ENCODE data around the gene PADI3.

Gene PADI3

GRCh38 chr1:17306407-17306806 lies 57.5 kb downstream of the PADI3 start:
- DNase-seq (ENCODE audit: low read depth), result no peak
- H3K4me3 ChIP-seq (ENCODE audit: low read length), result no peak overlapping the region
- TF ChIP-seq CTCF (IDR thresholded peaks at IDR 0.05; ENCODE audit: insufficient read depth, low read depth, low read length, missing control alignments), result no peak

- H3K4me3 ChIP-seq (ENCODE audit: low read length), result no peak overlapping the region
- DNase-seq (ENCODE audit: low read depth), result no peak
- no peak for TF ChIP-seq CTCF (IDR thresholded peaks at IDR 0.05; ENCODE audit: insufficient read depth, low read depth, low read length, missing control alignments)
Measured at GRCh38 chr1:17306921-17307320, 58.0 kb downstream of the PADI3 start.

- no peak overlapping the region for H3K4me3 ChIP-seq (ENCODE audit: low read length)
- TF ChIP-seq CTCF (IDR thresholded peaks at IDR 0.05; ENCODE audit: insufficient read depth, low read depth, low read length, missing control alignments), result no peak
Measured at GRCh38 chr1:17307329-17307728, 58.4 kb downstream of the PADI3 start.

GRCh38 chr1:17307946-17308345 lies 59.0 kb downstream of the PADI3 start, which contains the start of gene PADI4:
Gene PADI4, plus strand, starts transcription at chr1:17308197. Its CDS starts 26 bp downstream, at chr1:17308223.
- TF ChIP-seq CTCF (IDR thresholded peaks at IDR 0.05; ENCODE audit: insufficient read depth, low read depth, low read length, missing control alignments), result no peak
- no peak within 1 kb of the TSS for H3K4me3 ChIP-seq (ENCODE audit: low read length)
- DNase-seq (ENCODE audit: low read depth), result no peak

More at GRCh38 chr1:17307329-17307728, 58.4 kb downstream of the PADI3 start:
- no peak for DNase-seq (ENCODE audit: low read depth)

- no peak for TF ChIP-seq CTCF (IDR thresholded peaks at IDR 0.05; ENCODE audit: insufficient read depth, low read depth, low read length, missing control alignments)
- H3K4me3 ChIP-seq (ENCODE audit: low read length), result no peak overlapping the region
Measured at GRCh38 chr1:17308593-17308992, 59.7 kb downstream of the PADI3 start.

GRCh38 chr1:17309426-17310067 lies 60.6 kb downstream of the PADI3 start:
- DNase-seq (ENCODE audit: low read depth), result peak; percentile 53
- no peak overlapping the region for H3K4me3 ChIP-seq (ENCODE audit: low read length)
- TF ChIP-seq CTCF (IDR thresholded peaks at IDR 0.05; ENCODE audit: insufficient read depth, low read depth, low read length, missing control alignments), result no peak

More at GRCh38 chr1:17308593-17308992, 59.7 kb downstream of the PADI3 start:
- no peak for DNase-seq (ENCODE audit: low read depth)

- TF ChIP-seq CTCF (IDR thresholded peaks at IDR 0.05; ENCODE audit: insufficient read depth, low read depth, low read length, missing control alignments), result no peak
- no peak overlapping the region for H3K4me3 ChIP-seq (ENCODE audit: low read length)
- DNase-seq (ENCODE audit: low read depth), result no peak
Measured at GRCh38 chr1:17310068-17310640, 61.3 kb downstream of the PADI3 start.

Measured in epithelial cell of esophagus (primary cell).